K562 (cell line): Measurements from ENCODE around the gene LOXL3. TPM values are rescaled to one million over a fixed set of nuclear protein-coding genes. Genes with fewer than 3 reads are reported as not detected.

ENCODE experiments used
- ATAC-seq: fragments of 200-7000 bp; cut with Tn5 transposase; 3 replicates; pipeline ENCODE4 v1.9.1; 2020; ENCODE audit warnings: moderate library complexity
- BruUV-seq: library from RNA; stranded (reverse); fragments of 400-500 nt; replicated peaks from 2 replicates; lab custom pipeline; 2021; lab: Mats Ljungman, UMichigan
- CTCF ChIA-PET: fragments of 300-600 bp; formaldehyde crosslinking; extraction: SDS; loops from one replicate; lab custom pipeline; 2021; ENCODE audit warnings: low intra/inter-chr PET ratio; lab: Yijun Ruan, JAX
- POLR2A ChIA-PET: fragments of 300-600, 350-650 bp; sonication (Branson Sonifier 250); formaldehyde crosslinking; extraction: SDS; loops from one replicate; lab custom pipeline; 2021; ENCODE audit warnings: antibody characterized with exemption, inconsistent platforms; lab: Yijun Ruan, JAX
- DNase-seq, 4 experiments: peaks; one replicate each; pipeline versions ENCODE4 v3.0.0 to v3.0.0-alpha.2; 2011 to 2018; ENCODE audit warnings: low spot score in 3 of 4, mixed read lengths in 3 of 4; ENCODE audit errors: extremely low read depth in 1 of 4
- FAIRE-seq: peaks from 2 replicates; lab custom pipeline; 2011; peaks lifted over from hg19 to GRCh38; lab: Jason Lieb, UNC
- H2AFZ ChIP-seq: 2 replicates; pipeline ENCODE4 v1.6.0; 2011; ENCODE audit warnings: low read depth, low read length, control low read depth, inconsistent platforms
- H3K27ac ChIP-seq: fragments of 200-600 bp; 3 replicates; pipeline ENCODE4 v1.8.0; 2011; ENCODE audit warnings: low read depth, mild to moderate bottlenecking, control low read depth, inconsistent platforms, low read length, moderate library complexity, mixed read lengths; ENCODE audit errors: extremely low read depth
- H3K27me3 ChIP-seq, 2 experiments: fragments of 300-600 bp in 1 of 2; 2 replicates in 1 of 2; 3 replicates in 1 of 2; pipeline versions ENCODE4 v1.6.0 to v1.8.0; 2011; ENCODE audit warnings: inconsistent platforms in 2 of 2, low read length in 2 of 2, mild to moderate bottlenecking in 1 of 2, mixed read lengths in 1 of 2, moderate library complexity in 1 of 2; ENCODE audit not compliant: control insufficient read depth in 2 of 2, insufficient read depth in 2 of 2
- H3K36me3 ChIP-seq: fragments of 300-600 bp; 3 replicates; pipeline ENCODE4 v1.8.0; 2011; ENCODE audit warnings: mild to moderate bottlenecking, low read length, inconsistent platforms; ENCODE audit not compliant: control insufficient read depth, insufficient read depth
- H3K4me1 ChIP-seq, 2 experiments: fragments of 200-600 bp in 1 of 2; replicated peaks in 1 of 2; 2 replicates in 1 of 2; 3 replicates in 1 of 2; pipeline versions ENCODE4 v1.5.1 to v1.8.0; 2011; ENCODE audit warnings: inconsistent platforms in 2 of 2, low read length in 2 of 2, mild to moderate bottlenecking in 1 of 2, mixed read lengths in 1 of 2, moderate library complexity in 1 of 2; ENCODE audit not compliant: control insufficient read depth in 2 of 2, insufficient read depth in 2 of 2
- H3K4me2 ChIP-seq: 2 replicates; pipeline ENCODE4 v1.6.1; 2011; ENCODE audit warnings: low read length, control low read depth, inconsistent platforms, mixed read lengths; ENCODE audit not compliant: insufficient read depth
- H3K4me3 ChIP-seq: fragments of 200-600 bp; sonication (generic), shearing (Covaris generic); 2 replicates; pipeline ENCODE4 v1.5.1; 2016; ENCODE audit warnings: control low read depth, inconsistent platforms
- H3K79me2 ChIP-seq: fragments of 200-600 bp; 3 replicates; pipeline ENCODE4 v1.8.0; 2011; ENCODE audit warnings: low read length, inconsistent platforms; ENCODE audit not compliant: control insufficient read depth, insufficient read depth
- H3K9ac ChIP-seq, 2 experiments: 2 replicates each; pipeline versions ENCODE4 v1.6.0 to v1.6.1; 2011; ENCODE audit warnings: low read depth in 2 of 2, low read length in 2 of 2, control low read depth in 1 of 2, inconsistent platforms in 1 of 2, mild to moderate bottlenecking in 1 of 2, mixed read lengths in 1 of 2; ENCODE audit not compliant: insufficient read depth in 1 of 2
- H3K9me1 ChIP-seq: one replicate; pipeline ENCODE4 v1.6.0; 2011; ENCODE audit warnings: inconsistent platforms, mild to moderate bottlenecking, low read length, moderate library complexity; ENCODE audit not compliant: control insufficient read depth, insufficient read depth
- H3K9me3 ChIP-seq: replicated peaks from 2 replicates; pipeline ENCODE4 v1.5.1; 2011; ENCODE audit warnings: low read depth, low read length, inconsistent platforms; ENCODE audit not compliant: control insufficient read depth, insufficient read depth
- H4K20me1 ChIP-seq: replicated peaks from 2 replicates; pipeline ENCODE4 v1.6.1; 2011; ENCODE audit warnings: low read length, inconsistent platforms, mixed read lengths; ENCODE audit not compliant: control insufficient read depth, insufficient read depth
- ZNF57 ChIP-seq: fragments of 450-650 bp; formaldehyde crosslinking; IDR thresholded peaks from 2 replicates; pipeline ENCODE4 v1.4.0; 2020; ENCODE audit warnings: mild to moderate bottlenecking, moderate library complexity
- WGBS: fragments of 100-300 bp; shearing (Covaris generic); methylation state at CpG from one replicate; pipeline ENCODE4 v1.1.6; 2016; ENCODE audit warnings: low coverage, mixed read lengths; ENCODE audit not compliant: insufficient coverage; ENCODE audit errors: missing lambda C conversion rate; 5-methylcytosine and 5-hydroxymethylcytosine counted together
- in situ Hi-C: fragments of 300-500 bp; cut with MboI; formaldehyde crosslinking; loops from 4 replicates; pipeline ENCODE4 v1.15.0; 2018; ENCODE audit warnings: inconsistent platforms, mixed read lengths
- intact Hi-C: fragments of 100-400 bp; cut with micrococcal nuclease; formaldehyde crosslinking; loops from 2 replicates; pipeline ENCODE4 v1.14.2; 2022
- polyA plus RNA-seq, 8 experiments: library from polyadenylated mRNA; depleted of rRNA in 4 of 8; stranded (reverse) in 5 of 8; unstranded in 3 of 8; fragments of >200 nt; fragmentation: Nextera tagmentation in 2 of 8; fragmentation: Illumina TruSeq in 1 of 8; extraction: Ambion mirVana in 2 of 8; extraction: Trizol in 1 of 8; gene quantifications; 2 replicates each; pipeline versions ENCODE4 v1.2.1 to v1.2.3, GENCODE V29; 2011 to 2014; ENCODE audit warnings: inconsistent platforms in 1 of 8, missing spikeins in 1 of 8
- total RNA-seq, 7 experiments: library from RNA; depleted of rRNA in 6 of 7; stranded (reverse); fragments of >200 nt in 6 of 7; fragmentation: Illumina TruSeq in 2 of 7; extraction: Trizol in 2 of 7; gene quantifications; 2 replicates each; pipeline versions ENCODE4 v1.2.1 to v1.2.3, GENCODE V29; 2011 to 2021; ENCODE audit warnings: low replicate concordance in 1 of 7
- TF ChIP-seq, protein P1 (sequence below): sonication (generic); formaldehyde crosslinking; IDR thresholded peaks from 2 replicates; pipeline ENCODE4 v1.4.0; 2020; ENCODE audit warnings: mild to moderate bottlenecking, missing genetic modification reagents
- TF ChIP-seq, protein P2 (sequence below): fragments of 450-650 bp; IDR thresholded peaks from 2 replicates; pipeline ENCODE4 v1.6.1; 2014; ENCODE audit warnings: low read depth, mild to moderate bottlenecking, moderate library complexity, borderline replicate concordance

LOXL3 gene
- total and polyA plus RNA-seq, 9 of the 15 experiments (the other 6 are each of a cell fraction or from before 2014, with no cell fraction given), result 0.22 to 0.99 (median 0.31) TPM

DNA sequence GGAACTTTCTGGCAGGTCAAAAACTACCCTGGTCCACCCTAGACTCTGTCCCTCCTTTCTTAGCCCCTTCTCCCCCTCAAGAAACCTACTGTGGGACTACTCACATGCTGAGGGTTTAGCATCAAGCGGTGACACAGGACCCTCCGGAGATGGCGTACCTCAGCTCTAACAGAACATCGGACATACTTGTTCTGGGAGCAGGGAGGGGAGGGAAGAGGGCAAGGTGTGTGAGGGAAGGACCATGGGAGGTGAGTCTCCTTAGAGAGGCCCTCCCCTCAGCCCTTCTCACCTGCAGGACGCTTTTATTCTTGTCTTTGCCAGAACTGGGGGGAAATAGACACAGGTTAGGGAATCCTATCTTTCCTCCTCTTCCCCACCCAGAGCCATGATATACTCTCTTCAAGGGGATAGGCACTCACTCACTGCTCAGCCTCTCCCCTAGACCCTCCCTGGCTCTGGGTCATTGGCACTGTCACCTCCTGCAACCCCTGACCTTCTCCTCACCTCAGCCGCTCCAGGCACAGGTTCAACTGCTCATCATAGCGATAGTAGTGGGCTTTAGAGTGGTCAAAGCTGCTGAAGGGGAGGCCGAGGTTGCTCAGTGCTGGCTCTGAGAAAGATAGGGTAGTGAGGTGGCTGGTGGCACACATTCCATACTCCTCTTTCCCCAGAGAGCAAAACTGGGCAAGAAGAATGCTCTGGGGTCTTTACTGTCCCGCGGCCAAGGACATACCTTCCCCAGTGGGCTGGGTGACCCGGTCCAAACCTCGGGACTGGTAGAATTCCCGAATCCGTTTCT, 48.1 kb downstream of the LOXL3 start:
- Histone ChIP-seq H3K4me1 (peaks cover 46 to 66% of the 10 kb centered on the region in 2 experiments; a peak in 4 of 5 replicates), H3K4me2 (peak overlapping the region; percentile 76), H3K9ac (peak overlapping the region; percentile 11 to 89), H2AFZ (no peak overlapping the region), H3K4me3 (peak overlapping the region; percentile 20), H3K9me1 (no peaks in the 10 kb centered on the region), H3K27ac (peak overlapping the region; percentile 15), H3K27me3 (no peaks in the 10 kb centered on the region), H3K9me3 (no peaks in the 10 kb centered on the region), H4K20me1 (no peaks in the 10 kb centered on the region), H3K79me2 (peaks cover 46% of the 10 kb centered on the region), H3K36me3 (peaks cover 13% of the 10 kb centered on the region; the same call in 2 of the 3 replicates)
- intact Hi-C loops (no loop called here), in situ Hi-C loops (no loop called here)
- no peak for TF ChIP-seq ZNF57
- TF ChIP-seq, protein P1, sequence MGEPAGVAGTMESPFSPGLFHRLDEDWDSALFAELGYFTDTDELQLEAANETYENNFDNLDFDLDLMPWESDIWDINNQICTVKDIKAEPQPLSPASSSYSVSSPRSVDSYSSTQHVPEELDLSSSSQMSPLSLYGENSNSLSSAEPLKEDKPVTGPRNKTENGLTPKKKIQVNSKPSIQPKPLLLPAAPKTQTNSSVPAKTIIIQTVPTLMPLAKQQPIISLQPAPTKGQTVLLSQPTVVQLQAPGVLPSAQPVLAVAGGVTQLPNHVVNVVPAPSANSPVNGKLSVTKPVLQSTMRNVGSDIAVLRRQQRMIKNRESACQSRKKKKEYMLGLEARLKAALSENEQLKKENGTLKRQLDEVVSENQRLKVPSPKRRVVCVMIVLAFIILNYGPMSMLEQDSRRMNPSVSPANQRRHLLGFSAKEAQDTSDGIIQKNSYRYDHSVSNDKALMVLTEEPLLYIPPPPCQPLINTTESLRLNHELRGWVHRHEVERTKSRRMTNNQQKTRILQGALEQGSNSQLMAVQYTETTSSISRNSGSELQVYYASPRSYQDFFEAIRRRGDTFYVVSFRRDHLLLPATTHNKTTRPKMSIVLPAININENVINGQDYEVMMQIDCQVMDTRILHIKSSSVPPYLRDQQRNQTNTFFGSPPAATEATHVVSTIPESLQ (CRISPR knock-in tag), result 0 out of 2 replicates have a peak, but pooled peaks have one; percentile 37
- TF ChIP-seq, protein P2, sequence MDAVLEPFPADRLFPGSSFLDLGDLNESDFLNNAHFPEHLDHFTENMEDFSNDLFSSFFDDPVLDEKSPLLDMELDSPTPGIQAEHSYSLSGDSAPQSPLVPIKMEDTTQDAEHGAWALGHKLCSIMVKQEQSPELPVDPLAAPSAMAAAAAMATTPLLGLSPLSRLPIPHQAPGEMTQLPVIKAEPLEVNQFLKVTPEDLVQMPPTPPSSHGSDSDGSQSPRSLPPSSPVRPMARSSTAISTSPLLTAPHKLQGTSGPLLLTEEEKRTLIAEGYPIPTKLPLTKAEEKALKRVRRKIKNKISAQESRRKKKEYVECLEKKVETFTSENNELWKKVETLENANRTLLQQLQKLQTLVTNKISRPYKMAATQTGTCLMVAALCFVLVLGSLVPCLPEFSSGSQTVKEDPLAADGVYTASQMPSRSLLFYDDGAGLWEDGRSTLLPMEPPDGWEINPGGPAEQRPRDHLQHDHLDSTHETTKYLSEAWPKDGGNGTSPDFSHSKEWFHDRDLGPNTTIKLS, result no peak
- WGBS, result 50% methylated on average over 13 of the region's 14 CpGs
- ChIA-PET CTCF (interaction anchor here (0.6 kb wide), 1 partner anchor 109 kb away, joined by 3 read pairs; no protein-coding TSS in a partner anchor), POLR2A (interaction anchor here (0.5 to 1.9 kb wide), 6 partner anchors 13 to 324 kb away, joined by 3 to 5 read pairs (median 4); partner anchors contain the start of genes CCDC142 and TTC31)
- ATAC-seq (no peak), FAIRE-seq (no peak), DNase-seq (no peak)
- no TSS peak for BruUV-seq
